GM10266 (cell line): ENCODE measurements around the gene PRPF6.

Experiments used
- DNase-seq: peaks from one replicate; pipeline ENCODE4 v3.0.0; 2012; ENCODE audit errors: extremely low spot score
- CTCF ChIP-seq: IDR thresholded peaks from 2 replicates; pipeline ENCODE4 v1.5.1; 2012; ENCODE audit warnings: mild to moderate bottlenecking, low read depth; ENCODE audit not compliant: control insufficient read depth, insufficient read depth; ENCODE audit errors: missing control alignments

The PRPF6 gene

GRCh38 chr20:64082126-64082731 lies 101.3 kb downstream of the PRPF6 start:
- TF ChIP-seq CTCF, result no peak
- DNase-seq, result no peak
